GM19467 (cell line): Measurements from ENCODE around the gene UBA6.
A peak's percentile ranks its signal among the peaks of the same experiment; 100 is the strongest.
"Not testable (repeated sequence)": the region's sequence is repeated elsewhere in the genome, so short reads cannot be mapped to it uniquely, and the experiment has no call there.

ENCODE experiments used
- ATAC-seq: cut with Tn5 transposase; IDR thresholded peaks from one replicate; pipeline ENCODE4 v1.9.1; 2021; ENCODE audit warnings: mild to moderate bottlenecking, moderate library complexity; ENCODE audit not compliant: unreplicated experiment

The UBA6 gene

DNA sequence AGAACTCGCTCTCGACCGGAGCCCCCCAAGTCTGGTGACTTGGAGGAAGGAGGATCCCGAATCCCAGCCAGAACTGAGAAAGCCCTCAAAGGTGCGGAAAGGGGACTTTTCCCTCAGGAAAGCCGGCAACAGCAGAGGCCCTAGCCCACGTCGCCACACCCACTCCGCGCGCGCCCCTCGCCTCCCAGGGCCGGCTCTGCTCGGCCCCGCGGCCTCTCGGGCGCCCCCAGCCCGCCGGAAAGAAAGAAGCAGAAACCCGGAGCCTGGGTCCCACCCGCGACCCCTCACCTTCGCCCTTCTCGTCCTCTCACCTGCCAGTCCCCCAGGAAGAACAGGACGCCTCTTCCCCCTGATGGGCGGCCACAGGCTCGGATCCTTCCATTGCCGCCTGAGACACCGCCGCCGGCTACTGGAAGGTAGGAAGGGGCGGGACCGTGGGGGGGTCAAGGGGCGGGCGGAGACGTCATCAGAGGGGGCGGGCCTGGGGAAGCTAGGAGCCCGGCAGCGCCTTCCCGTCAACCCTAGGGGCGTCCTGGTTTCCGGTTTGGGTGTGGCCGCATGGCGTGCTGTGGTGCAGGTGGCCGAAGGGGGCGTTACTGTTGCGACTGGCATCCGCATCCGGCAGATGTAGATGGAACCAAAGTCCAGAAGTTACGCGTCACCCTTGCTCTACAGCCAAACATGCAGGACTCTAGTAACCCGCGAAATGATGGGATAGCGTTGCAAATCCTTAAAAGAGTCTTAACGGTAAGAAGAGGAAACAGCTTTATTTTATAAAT, at the start of gene UBA6:
Gene UBA6, minus strand, starts transcription at position 418 of the 779 bp plus-strand sequence. Its CDS starts 36 bp downstream, at position 382.
- ATAC-seq: peak; percentile 99

GRCh38 chr4:67750691-67751090, 49.7 kb upstream of the UBA6 start:
- ATAC-seq: no peak

DNA sequence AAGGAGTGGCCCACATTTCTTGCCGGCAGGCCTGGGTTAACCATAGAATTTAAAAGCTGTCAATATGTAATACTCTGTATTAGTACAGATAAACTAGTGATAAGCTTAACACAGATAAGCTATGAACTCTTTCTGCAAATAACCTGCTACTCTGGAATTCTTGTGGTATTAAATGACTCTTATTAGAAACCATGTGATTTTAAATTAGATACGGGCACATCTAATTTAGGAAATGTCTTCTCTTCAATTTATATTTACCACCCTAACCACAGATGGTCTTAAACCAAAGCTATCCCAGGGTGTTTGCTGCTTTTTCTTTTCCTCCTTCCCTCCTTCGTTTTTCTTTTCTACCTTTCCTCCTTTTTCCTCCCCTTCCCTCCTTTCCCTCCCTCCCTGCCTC, 48.3 kb upstream of the UBA6 start:
- no peak for ATAC-seq

DNA sequence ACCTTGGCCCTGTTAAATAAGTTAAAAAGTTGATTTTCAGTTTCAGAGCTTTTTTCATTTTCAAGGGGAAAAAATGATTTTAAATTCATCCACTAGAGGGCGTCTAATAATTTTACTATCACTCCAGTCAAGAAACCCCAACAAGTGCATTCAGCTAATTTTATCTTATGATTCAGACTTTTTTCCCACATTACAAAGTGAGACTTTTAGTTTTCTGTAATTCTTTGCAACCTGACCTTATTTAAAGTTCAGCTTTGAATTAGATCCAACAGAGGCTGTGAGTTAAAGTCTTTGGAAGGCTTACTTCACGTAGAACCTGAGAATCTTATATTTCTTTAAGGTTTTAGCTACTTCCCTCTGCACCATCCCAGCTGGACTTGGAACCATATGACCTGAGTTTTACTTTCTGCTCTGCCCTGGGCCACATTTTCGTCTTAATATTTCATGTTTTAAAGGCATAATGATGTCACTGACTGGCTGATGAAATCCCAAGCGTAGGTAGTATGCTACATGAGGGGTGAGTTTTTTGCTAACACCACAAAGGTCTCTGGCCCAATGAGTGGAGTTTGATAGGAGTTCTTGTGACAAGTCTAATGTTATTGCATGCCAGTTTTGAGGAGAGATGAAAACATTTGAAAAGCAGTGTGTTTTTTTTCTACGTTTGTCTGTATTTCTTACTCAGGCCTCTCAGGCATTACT, 46.0 kb upstream of the UBA6 start:
- no peak for ATAC-seq

- no peak for ATAC-seq
Observed at GRCh38 chr4:67744561-67745283, 43.8 kb upstream of the UBA6 start.

GRCh38 chr4:67743194-67743593, 42.2 kb upstream of the UBA6 start:
- no peak for ATAC-seq

DNA sequence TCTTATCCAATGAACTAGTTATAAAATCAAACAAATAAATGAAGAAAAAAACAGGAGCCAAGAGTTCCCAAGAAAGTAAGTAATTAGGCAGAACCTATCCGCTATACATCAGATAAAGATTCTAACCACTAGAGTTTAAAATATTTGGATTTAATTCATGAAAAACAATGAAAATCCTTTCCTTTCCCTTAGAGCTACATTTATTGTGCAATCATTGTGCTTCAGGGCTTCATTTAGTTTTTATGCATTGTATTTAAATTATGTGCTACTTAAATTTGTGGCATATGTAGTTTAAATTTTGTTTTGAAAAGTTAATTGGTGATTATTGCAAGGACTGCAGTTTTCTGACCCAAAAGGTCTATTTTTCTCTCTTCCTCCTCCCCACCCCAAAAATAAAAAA, 35.3 kb upstream of the UBA6 start:
- ATAC-seq: no peak

DNA sequence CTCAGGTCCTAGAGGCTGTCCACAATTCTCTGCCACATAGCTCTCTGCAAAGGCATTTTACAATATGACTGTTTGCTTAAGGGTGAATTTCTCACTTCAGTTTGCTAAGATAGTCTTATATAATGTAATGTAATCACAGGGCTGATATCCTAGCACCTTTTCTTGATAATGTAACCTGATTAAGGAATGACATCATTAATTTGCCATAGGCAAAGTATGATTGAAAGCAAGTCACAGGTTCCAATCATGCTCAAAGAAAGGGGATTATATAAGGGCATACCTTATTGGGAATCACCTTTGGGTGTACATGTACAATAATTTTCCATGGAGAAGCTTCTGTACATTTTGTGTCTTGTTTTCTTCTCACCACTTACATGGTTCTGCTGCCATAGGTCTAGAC, 34.4 kb upstream of the UBA6 start:
- no peak for ATAC-seq

- ATAC-seq: not testable (repeated sequence)
Observed at GRCh38 chr4:67730511-67730910, 29.6 kb upstream of the UBA6 start.

- no peak for ATAC-seq
Observed at GRCh38 chr4:67727124-67727850, 26.3 kb upstream of the UBA6 start.

GRCh38 chr4:67725981-67726380, 25.0 kb upstream of the UBA6 start:
- no peak for ATAC-seq

DNA sequence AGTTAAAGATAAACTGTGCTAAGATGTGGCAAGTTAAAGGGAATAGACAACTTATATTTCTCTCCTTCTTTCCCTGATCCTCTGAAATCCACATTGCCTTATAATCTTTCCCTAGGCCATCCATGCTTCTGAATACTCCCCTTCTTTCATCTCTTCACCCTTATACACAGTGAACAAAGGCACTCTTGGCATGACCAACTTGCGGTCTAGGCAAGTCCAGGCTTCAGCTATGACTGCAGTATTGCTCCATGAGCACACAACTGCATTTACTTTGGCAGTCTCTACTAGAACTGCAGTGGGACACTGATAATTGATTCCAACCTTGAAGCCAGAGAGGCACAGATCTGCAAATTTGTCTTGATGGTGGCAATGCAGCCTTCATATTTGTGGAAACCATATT, 24.2 kb upstream of the UBA6 start:
- ATAC-seq: no peak

- no peak for ATAC-seq
Observed at GRCh38 chr4:67723949-67724348, 23.0 kb upstream of the UBA6 start.

DNA sequence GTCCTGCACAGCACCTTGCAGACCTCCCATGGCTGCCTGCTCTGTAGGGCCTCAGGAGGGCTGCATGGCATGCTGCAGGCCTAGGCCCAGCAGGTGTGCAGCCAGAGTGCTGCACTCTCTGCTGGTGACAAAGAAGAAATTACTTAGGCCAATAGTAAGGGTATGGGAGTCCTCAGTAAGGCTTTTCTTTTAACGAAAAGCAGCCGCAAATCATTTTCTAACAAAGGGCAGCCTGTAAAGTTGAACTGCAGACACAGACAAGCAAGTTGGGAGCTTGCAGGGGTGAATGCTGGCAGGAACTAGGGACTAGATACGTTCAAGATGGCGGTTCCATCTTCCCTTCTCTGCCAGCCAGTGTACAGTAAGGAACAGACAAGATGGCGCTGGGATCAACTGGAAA, 22.4 kb upstream of the UBA6 start:
- ATAC-seq: no peak

- no peak for ATAC-seq
Observed at GRCh38 chr4:67721770-67722597, 21.0 kb upstream of the UBA6 start.

DNA sequence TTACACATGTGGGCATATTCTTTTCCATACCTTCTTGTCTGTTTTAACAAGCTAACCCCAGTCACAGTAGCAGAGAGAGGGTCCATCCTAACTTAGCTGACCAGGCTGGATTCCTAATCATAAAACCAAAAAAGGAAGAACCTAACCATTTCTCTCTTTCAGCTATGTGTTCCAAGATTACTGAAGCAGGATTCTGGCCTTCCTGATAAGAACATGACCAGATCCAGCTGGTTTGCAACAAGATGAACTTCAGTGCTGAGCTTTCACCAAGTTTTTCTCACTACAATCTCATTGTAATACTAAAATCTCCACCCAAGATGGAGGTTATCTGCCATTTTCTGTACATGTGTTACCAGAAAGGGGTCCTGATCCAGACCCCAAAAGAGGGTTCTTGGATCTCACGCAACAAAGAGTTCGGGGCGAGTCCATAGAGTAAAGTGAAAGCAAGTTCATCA, 20.4 kb upstream of the UBA6 start:
- no peak for ATAC-seq

DNA sequence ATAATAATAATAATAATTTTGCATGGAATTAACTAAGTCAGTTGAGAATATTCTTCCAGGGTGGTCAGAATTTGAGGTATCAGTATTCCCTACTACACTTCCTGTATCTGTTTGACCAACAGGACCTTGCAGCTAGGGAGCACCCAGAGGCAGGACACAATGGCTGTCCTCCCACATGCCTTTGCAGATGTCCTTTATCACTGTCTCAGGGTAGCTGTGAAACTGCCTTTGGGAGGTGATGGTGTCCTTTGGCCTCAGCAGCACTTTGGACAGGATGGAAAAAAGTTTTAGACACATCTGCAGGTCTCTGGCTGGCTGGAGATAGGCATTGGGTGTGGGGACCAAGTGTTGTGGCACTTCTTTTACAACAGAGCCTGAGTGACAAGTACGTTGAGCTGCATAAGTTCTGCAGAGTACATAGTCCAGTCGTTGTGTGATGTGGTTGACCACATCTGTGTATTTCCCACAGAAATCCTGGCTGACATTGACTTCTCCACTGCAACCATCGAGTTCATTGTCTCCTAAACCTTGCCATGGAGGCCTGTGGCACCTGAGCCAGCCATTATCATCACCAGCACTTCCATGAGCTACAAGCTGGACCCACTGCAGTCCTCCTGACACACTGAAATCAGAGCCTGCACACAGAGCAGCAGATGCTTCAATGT, 19.1 kb upstream of the UBA6 start:
- ATAC-seq: no peak

DNA sequence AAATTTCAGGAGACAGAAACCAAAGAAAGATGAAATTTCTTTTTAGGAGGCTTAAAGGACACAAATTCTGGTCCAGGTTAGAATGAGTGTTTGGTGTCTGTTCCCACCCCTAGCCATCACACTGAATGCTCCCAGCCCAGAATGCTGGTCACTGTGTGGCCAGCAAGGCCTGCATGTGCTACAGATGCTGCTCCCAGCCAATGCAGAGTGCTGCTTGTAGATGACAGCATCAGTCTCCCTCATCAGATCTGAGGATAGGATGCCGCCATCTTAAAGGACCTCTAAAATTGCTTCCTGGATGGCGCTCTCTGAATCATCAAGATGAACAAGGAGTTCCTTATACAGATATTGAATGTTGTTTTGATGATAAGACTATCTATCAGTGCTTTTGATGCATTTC, 17.9 kb upstream of the UBA6 start:
- no peak for ATAC-seq

DNA sequence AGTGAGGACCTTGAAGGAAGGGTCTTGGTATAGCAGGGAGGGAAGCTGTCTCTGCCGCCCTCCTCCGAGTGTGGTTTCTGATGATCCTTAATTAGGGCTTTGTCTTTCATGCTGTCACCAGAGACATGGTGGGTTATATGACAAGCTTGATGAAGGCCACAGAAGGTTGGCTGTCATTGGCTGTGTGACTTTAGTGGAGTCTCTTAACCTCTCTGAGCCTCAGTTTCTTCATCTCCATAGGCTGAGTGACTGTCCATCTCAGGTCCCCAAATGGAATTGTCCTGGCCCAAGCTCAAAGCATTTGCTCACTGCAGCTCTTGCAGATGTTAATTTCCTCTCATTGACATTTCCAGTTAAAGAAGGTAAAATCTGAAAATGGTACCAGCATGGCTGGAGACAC, 16.6 kb upstream of the UBA6 start:
- ATAC-seq: no peak

GRCh38 chr4:67714955-67715354, 14.0 kb upstream of the UBA6 start:
- ATAC-seq: no peak
